Endothelial cell of umbilical vein (primary cell): ENCODE measurements around the gene PIN1.

Source experiments
- POLR2A ChIP-seq: IDR thresholded peaks from 2 replicates; pipeline ENCODE4 v1.6.1; 2012; ENCODE audit warnings: low read depth, mild to moderate bottlenecking, control low read depth, low read length
- POLR2AphosphoS5 ChIP-seq: IDR thresholded peaks from 2 replicates; pipeline ENCODE4 v1.6.1; 2012; ENCODE audit warnings: low read depth, mild to moderate bottlenecking, control low read depth, low read length, moderate library complexity; ENCODE audit not compliant: insufficient read depth
- TF ChIP-seq, protein P1 (sequence below), 2 donors: IDR thresholded peaks; 1 replicate in 1 of 2; 2 replicates in 1 of 2; pipeline ENCODE4 v1.5.1; 2011; ENCODE audit warnings: low read length in 2 of 2, mild to moderate bottlenecking in 2 of 2, moderate library complexity in 2 of 2, control low read depth in 1 of 2, inconsistent platforms in 1 of 2, low read depth in 1 of 2; ENCODE audit not compliant: insufficient read depth in 1 of 2; ENCODE audit errors: extremely low read depth in 1 of 2

- TF ChIP-seq, protein P1, sequence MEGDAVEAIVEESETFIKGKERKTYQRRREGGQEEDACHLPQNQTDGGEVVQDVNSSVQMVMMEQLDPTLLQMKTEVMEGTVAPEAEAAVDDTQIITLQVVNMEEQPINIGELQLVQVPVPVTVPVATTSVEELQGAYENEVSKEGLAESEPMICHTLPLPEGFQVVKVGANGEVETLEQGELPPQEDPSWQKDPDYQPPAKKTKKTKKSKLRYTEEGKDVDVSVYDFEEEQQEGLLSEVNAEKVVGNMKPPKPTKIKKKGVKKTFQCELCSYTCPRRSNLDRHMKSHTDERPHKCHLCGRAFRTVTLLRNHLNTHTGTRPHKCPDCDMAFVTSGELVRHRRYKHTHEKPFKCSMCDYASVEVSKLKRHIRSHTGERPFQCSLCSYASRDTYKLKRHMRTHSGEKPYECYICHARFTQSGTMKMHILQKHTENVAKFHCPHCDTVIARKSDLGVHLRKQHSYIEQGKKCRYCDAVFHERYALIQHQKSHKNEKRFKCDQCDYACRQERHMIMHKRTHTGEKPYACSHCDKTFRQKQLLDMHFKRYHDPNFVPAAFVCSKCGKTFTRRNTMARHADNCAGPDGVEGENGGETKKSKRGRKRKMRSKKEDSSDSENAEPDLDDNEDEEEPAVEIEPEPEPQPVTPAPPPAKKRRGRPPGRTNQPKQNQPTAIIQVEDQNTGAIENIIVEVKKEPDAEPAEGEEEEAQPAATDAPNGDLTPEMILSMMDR (IDR thresholded peaks at IDR 0.05; ENCODE audit: extremely low read depth in 1 of 2, insufficient read depth in 1 of 2, low read depth in 1 of 2, low read length in 2 of 2), result no peak
- TF ChIP-seq POLR2AphosphoS5, result no peak
- no peak for TF ChIP-seq POLR2A
Measured at GRCh38 chr19:9839415-9839814, 4.3 kb downstream of the PIN1 start.
